ENCODE data around the gene TIAM2. TPM values are rescaled to one million over a fixed set of nuclear protein-coding genes. Genes with fewer than 3 reads are reported as not detected.

The TIAM2 gene
- total and polyA plus RNA-seq, 10 donors: 4.3 to 21.9 (median 12.9) TPM

GRCh38 chr6:155142168-155143028, 147.3 kb downstream of the TIAM2 start:
- H3K27me3 ChIP-seq (replicated peaks in 1 of 7): no peaks in the 10 kb centered on the region
- intact Hi-C loops (cut with DNase I; ENCODE audit: low total_unique reads): no loop called here
- DNase-seq: no peak
- H3K4me1 ChIP-seq: peaks cover 0 to 25% (median 13%) of the 10 kb centered on the region in 6 donors
- H3K36me3 ChIP-seq: no peaks in the 10 kb centered on the region
- peak overlapping the region in 2 of 8 donors; percentile 27 to 53 for H3K4me3 ChIP-seq
- H3K9me3 ChIP-seq: no peaks in the 10 kb centered on the region
- WGBS, 5 donors: 66 to 74% (median 72%) methylated on average over 13 of the region's 13 CpGs
- H3K27ac ChIP-seq: peak overlapping the region in 5 of 8 donors; percentile 3 to 71 (median 66)
- TF ChIP-seq POLR2A (IDR thresholded peaks at IDR 0.05) (no peak), POLR2AphosphoS5 (IDR thresholded peaks at IDR 0.05) (no peak), CTCF (IDR thresholded peaks at IDR 0.05 in 8 of 11, conservative IDR thresholded peaks at IDR 0.05 in 3 of 11) (no peak)

- DNase-seq: no peak
- H3K27ac ChIP-seq: peak overlapping the region in 6 of 8 donors; percentile 3 to 71 (median 62)
- no peaks in the 10 kb centered on the region for H3K36me3 ChIP-seq
- intact Hi-C loops (cut with DNase I; ENCODE audit: low total_unique reads): no loop called here
- TF ChIP-seq CTCF (IDR thresholded peaks at IDR 0.05 in 8 of 11, conservative IDR thresholded peaks at IDR 0.05 in 3 of 11): no peak
- no peak for TF ChIP-seq POLR2AphosphoS5 (IDR thresholded peaks at IDR 0.05)
- TF ChIP-seq POLR2A (IDR thresholded peaks at IDR 0.05): no peak
- 14 to 29% (median 18%) methylated on average over 4 of the region's 4 CpGs for WGBS, 5 donors
- peak overlapping the region in 3 of 8 donors; percentile 10 to 53 (median 27) for H3K4me3 ChIP-seq
- H3K9me3 ChIP-seq: no peaks in the 10 kb centered on the region
- H3K4me1 ChIP-seq: peaks cover 0 to 25% (median 13%) of the 10 kb centered on the region in 6 donors
- no peaks in the 10 kb centered on the region for H3K27me3 ChIP-seq (replicated peaks in 1 of 7)
These were observed 148.0 kb downstream of the TIAM2 start for GRCh38 chr6:155143029-155143577.

- intact Hi-C loops (cut with DNase I; ENCODE audit: low total_unique reads): no loop called here
- WGBS, 5 donors: 44 to 66% (median 64%) methylated on average over 7 of the region's 7 CpGs
- no peaks in the 10 kb centered on the region for H3K27me3 ChIP-seq (replicated peaks in 1 of 7)
- no peak for DNase-seq
- peak overlapping the region in 3 of 8 donors; percentile 10 to 53 (median 27) for H3K4me3 ChIP-seq
- H3K9me3 ChIP-seq: no peaks in the 10 kb centered on the region
- H3K4me1 ChIP-seq: peaks cover 0 to 25% (median 13%) of the 10 kb centered on the region in 6 donors
- H3K36me3 ChIP-seq: no peaks in the 10 kb centered on the region
- no peak for TF ChIP-seq CTCF (IDR thresholded peaks at IDR 0.05 in 8 of 11, conservative IDR thresholded peaks at IDR 0.05 in 3 of 11)
- TF ChIP-seq POLR2AphosphoS5 (IDR thresholded peaks at IDR 0.05): no peak
- no peak for TF ChIP-seq POLR2A (IDR thresholded peaks at IDR 0.05)
- peak overlapping the region in 6 of 8 donors; percentile 3 to 71 (median 62) for H3K27ac ChIP-seq
These were observed 148.5 kb downstream of the TIAM2 start for GRCh38 chr6:155143578-155144106.

- no peaks in the 10 kb centered on the region for H3K36me3 ChIP-seq
- H3K4me1 ChIP-seq: peaks cover 0 to 25% (median 13%) of the 10 kb centered on the region in 6 donors
- H3K9me3 ChIP-seq: no peaks in the 10 kb centered on the region
- TF ChIP-seq POLR2AphosphoS5 (IDR thresholded peaks at IDR 0.05): no peak
- no peak for TF ChIP-seq POLR2A (IDR thresholded peaks at IDR 0.05)
- TF ChIP-seq CTCF (IDR thresholded peaks at IDR 0.05 in 8 of 11, conservative IDR thresholded peaks at IDR 0.05 in 3 of 11): no peak
- intact Hi-C loops (cut with DNase I; ENCODE audit: low total_unique reads): no loop called here
- H3K4me3 ChIP-seq: no peak overlapping the region
- no peaks in the 10 kb centered on the region for H3K27me3 ChIP-seq (replicated peaks in 1 of 7)
- no peak for DNase-seq
- no peak overlapping the region for H3K27ac ChIP-seq
- 81 to 87% (median 83%) methylated on average over 4 of the region's 4 CpGs for WGBS, 5 donors
These were observed 151.1 kb downstream of the TIAM2 start for GRCh38 chr6:155146205-155146604.

Data from spleen (tissue), 11 donors.